Fibroblast of the conjunctiva (primary cell): ENCODE measurements around the gene CAVIN4.

Experiments
- DNase-seq: peaks from one replicate; pipeline ENCODE4 v3.0.0-alpha.2; 2010; ENCODE audit warnings: low read depth

Gene CAVIN4

GRCh38 chr9:100590481-100590880 lies 12.6 kb downstream of the CAVIN4 start:
- no peak for DNase-seq

GRCh38 chr9:100591139-100591538 lies 13.3 kb downstream of the CAVIN4 start:
- DNase-seq: no peak

GRCh38 chr9:100591639-100592412 lies 13.9 kb downstream of the CAVIN4 start:
- no peak for DNase-seq

- DNase-seq: peak; percentile 39
These were observed 17.7 kb downstream of the CAVIN4 start for GRCh38 chr9:100595391-100596199.

- DNase-seq: no peak
These were observed 19.4 kb downstream of the CAVIN4 start for GRCh38 chr9:100597236-100597635.

- peak; percentile 45 for DNase-seq
These were observed 20.8 kb downstream of the CAVIN4 start for GRCh38 chr9:100598641-100599145.

GRCh38 chr9:100600521-100601079 lies 22.7 kb downstream of the CAVIN4 start:
- no peak for DNase-seq

- DNase-seq: no peak
These were observed 23.3 kb downstream of the CAVIN4 start for GRCh38 chr9:100601216-100601615.

GRCh38 chr9:100602342-100602801 lies 24.5 kb downstream of the CAVIN4 start:
- DNase-seq: no peak

GRCh38 chr9:100605405-100605804 lies 27.5 kb downstream of the CAVIN4 start:
- no peak for DNase-seq

GRCh38 chr9:100619194-100619593 lies 41.3 kb downstream of the CAVIN4 start:
- no peak for DNase-seq

- DNase-seq: no peak
These were observed 41.8 kb downstream of the CAVIN4 start for GRCh38 chr9:100619665-100620064.

- DNase-seq: no peak
These were observed 46.1 kb downstream of the CAVIN4 start for GRCh38 chr9:100623969-100624368.

- DNase-seq: no peak
These were observed 49.1 kb downstream of the CAVIN4 start for GRCh38 chr9:100626949-100627348.

GRCh38 chr9:100637787-100638186 lies 59.9 kb downstream of the CAVIN4 start:
- no peak for DNase-seq
